Right atrium auricular region (tissue), 2 donors: ENCODE measurements around the gene NLN. TPM values are rescaled to one million over a fixed set of nuclear protein-coding genes. Genes with fewer than 3 reads are reported as not detected.
A peak's percentile ranks its signal among the peaks of the same experiment; 100 is the strongest.

Experiments
- DNase-seq: peaks from one replicate; pipeline ENCODE4 v3.0.0-alpha.2; 2019; ENCODE audit warnings: low spot score
- H3K27ac ChIP-seq, 2 donors: fragments of 200-600 bp; sonication (generic); 1 replicate in 1 of 2; 2 replicates in 1 of 2; pipeline ENCODE4 v1.5.1; 2016 to 2019
- H3K27me3 ChIP-seq, 2 donors: fragments of 200-600 bp; sonication (generic); one replicate each; pipeline versions ENCODE4 v1.5.1 to v1.6.0; 2017 to 2019
- H3K36me3 ChIP-seq: fragments of 200-600 bp; sonication (generic); one replicate; pipeline ENCODE4 v1.5.1; 2016
- H3K4me1 ChIP-seq, 2 donors: fragments of 200-600 bp; sonication (generic); one replicate each; pipeline versions ENCODE4 v1.5.1 to v1.6.0; 2017 to 2019
- H3K4me3 ChIP-seq, 2 donors: fragments of 200-600 bp; sonication (generic); 1 replicate in 1 of 2; 2 replicates in 1 of 2; pipeline ENCODE4 v1.5.1; 2017 to 2019; ENCODE audit warnings: mild to moderate bottlenecking in 1 of 2, moderate library complexity in 1 of 2
- H3K9me3 ChIP-seq, 2 donors: fragments of 200-600 bp; sonication (generic); one replicate each; pipeline ENCODE4 v1.5.1; 2019
- CTCF ChIP-seq, 2 donors: fragments of 200-600 bp; sonication (generic); IDR thresholded peaks; one replicate each; pipeline ENCODE4 v1.5.1; 2019; ENCODE audit warnings: antibody characterized with exemption in 2 of 2
- total RNA-seq, 2 donors: library from RNA; depleted of rRNA; stranded (reverse); fragments of >200 nt; gene quantifications; one replicate each; pipeline ENCODE4 v1.1.0, GENCODE V29; 2016

Gene NLN
- total RNA-seq, 2 donors from 2014 or later = 5.9 to 7.2 TPM

DNA sequence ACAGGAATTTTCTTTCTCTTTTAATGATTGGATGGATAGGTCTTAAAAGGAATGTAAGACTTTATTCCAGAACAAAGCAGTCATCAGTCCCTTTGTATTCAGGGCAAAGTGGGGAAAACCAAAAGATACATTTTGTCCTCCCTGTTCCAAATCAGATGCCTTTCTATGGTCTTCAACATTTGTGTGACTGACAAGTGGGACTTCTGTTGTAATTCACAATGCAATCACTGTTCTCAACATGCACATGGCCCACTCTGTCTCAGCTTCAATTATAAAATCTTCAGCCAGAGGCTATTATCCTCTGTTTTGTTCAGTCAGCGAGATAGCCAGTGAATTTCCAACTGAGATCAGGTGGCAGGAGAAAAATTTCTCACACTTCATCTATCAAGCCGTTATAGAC, 108.9 kb downstream of the NLN start:
- Histone ChIP-seq H3K36me3 (no peaks in the 10 kb centered on the region), H3K4me1 (peaks cover 0 to 15% of the 10 kb centered on the region in 2 donors), H3K9me3 (no peaks in the 10 kb centered on the region), H3K27ac (no peak overlapping the region), H3K27me3 (no peaks in the 10 kb centered on the region), H3K4me3 (no peak overlapping the region)
- no peak for TF ChIP-seq CTCF (IDR thresholded peaks at IDR 0.05)
- DNase-seq = no peak

DNA sequence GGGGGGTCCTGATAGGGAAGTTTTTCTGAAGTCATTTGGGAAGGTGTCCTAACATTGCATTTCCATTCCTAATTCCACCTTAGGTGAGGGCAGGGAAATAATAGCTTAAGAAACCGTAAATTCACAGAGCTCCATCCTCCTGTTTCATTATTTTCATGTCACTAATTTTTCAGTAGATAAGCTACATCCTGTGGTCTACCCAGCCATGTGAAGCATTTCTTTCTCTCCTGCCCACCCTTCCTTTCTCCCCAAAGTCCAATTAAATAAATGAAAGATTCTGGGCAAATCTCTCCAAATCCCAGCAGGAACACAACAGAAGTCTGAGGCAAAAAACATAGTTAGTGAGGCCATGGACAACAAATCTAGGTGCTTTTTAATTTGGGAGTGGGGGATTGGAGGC, 109.3 kb downstream of the NLN start:
- Histone ChIP-seq H3K9me3 (no peaks in the 10 kb centered on the region), H3K27me3 (no peaks in the 10 kb centered on the region), H3K36me3 (no peaks in the 10 kb centered on the region), H3K27ac (no peak overlapping the region), H3K4me1 (peaks cover 0 to 15% of the 10 kb centered on the region in 2 donors), H3K4me3 (no peak overlapping the region)
- no peak for DNase-seq
- TF ChIP-seq CTCF (IDR thresholded peaks at IDR 0.05) = no peak

GRCh38 chr5:65832152-65832551, 110.1 kb downstream of the NLN start:
- Histone ChIP-seq H3K36me3 (no peaks in the 10 kb centered on the region), H3K4me3 (no peak overlapping the region), H3K4me1 (peaks cover 0 to 15% of the 10 kb centered on the region in 2 donors), H3K9me3 (no peaks in the 10 kb centered on the region), H3K27me3 (no peaks in the 10 kb centered on the region), H3K27ac (peak overlapping the region in 1 of 2 donors; percentile 15)
- no peak for TF ChIP-seq CTCF (IDR thresholded peaks at IDR 0.05)
- no peak for DNase-seq

DNA sequence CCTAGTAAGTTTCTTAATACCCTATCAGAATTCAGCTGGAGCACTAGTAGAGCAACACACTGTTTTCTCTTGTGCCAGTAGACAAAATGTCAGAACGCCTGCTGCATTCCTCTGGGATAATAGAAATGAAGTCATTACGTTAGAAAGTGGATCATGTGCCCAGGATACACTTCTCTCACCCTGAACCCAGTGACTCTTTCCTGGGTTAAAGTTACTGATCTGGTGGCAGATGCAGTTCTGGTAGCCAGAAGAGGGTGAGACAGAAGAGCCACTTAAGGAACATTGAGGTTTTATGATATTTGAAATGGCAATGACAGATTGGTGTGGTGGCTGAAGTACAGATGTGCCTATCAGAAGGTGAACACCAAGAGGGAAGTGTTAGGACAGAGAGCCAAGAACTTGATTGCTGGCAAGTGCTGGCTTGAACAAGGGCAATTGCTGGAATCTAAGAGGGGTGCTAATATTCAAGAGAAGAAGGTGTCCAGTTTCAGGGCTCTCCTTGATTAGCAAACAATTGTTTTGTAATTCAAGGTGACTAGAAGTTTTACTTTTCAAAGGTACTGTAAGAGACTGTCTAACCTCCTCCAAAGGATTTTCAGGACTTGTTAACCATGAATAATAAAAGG, 110.7 kb downstream of the NLN start:
- no peaks in the 10 kb centered on the region for H3K9me3 ChIP-seq
- TF ChIP-seq CTCF (IDR thresholded peaks at IDR 0.05) = no peak
- no peak for DNase-seq

GRCh38 chr5:65833780-65834179, 111.8 kb downstream of the NLN start:
- no peak for DNase-seq
- no peaks in the 10 kb centered on the region for H3K27me3 ChIP-seq
- peaks cover 0 to 4% of the 10 kb centered on the region in 2 donors for H3K4me1 ChIP-seq
- no peak for TF ChIP-seq CTCF (IDR thresholded peaks at IDR 0.05)
- H3K4me3 ChIP-seq = no peak overlapping the region
- H3K36me3 ChIP-seq = no peaks in the 10 kb centered on the region
- H3K27ac ChIP-seq = no peak overlapping the region
- H3K9me3 ChIP-seq = no peaks in the 10 kb centered on the region

More for the DNA sequence above, 110.7 kb downstream of the NLN start:
- no peaks in the 10 kb centered on the region for H3K36me3 ChIP-seq
- no peaks in the 10 kb centered on the region for H3K27me3 ChIP-seq
- peak overlapping the region in 1 of 2 donors; percentile 15 for H3K27ac ChIP-seq
- H3K4me1 ChIP-seq = peaks cover 0 to 14% of the 10 kb centered on the region in 2 donors
- H3K4me3 ChIP-seq = no peak overlapping the region

GRCh38 chr5:65834306-65834705, 112.3 kb downstream of the NLN start:
- H3K9me3 ChIP-seq = no peaks in the 10 kb centered on the region
- H3K4me1 ChIP-seq = peaks cover 0 to 4% of the 10 kb centered on the region in 2 donors
- no peaks in the 10 kb centered on the region for H3K36me3 ChIP-seq
- no peaks in the 10 kb centered on the region for H3K27me3 ChIP-seq
- no peak for DNase-seq
- TF ChIP-seq CTCF (IDR thresholded peaks at IDR 0.05) = no peak
- no peak overlapping the region for H3K4me3 ChIP-seq
- H3K27ac ChIP-seq = no peak overlapping the region
